Endodermal cell (in vitro differentiated cells): ENCODE measurements around the gene MAN2B2. TPM values are rescaled to one million over a fixed set of nuclear protein-coding genes. Genes with fewer than 3 reads are reported as not detected.

ENCODE experiments used
- DNase-seq: peaks from one replicate; pipeline ENCODE4 v3.0.0-alpha.2; 2017
- H3K27ac ChIP-seq: 2 replicates; pipeline ENCODE4 v1.5.1; 2013; ENCODE audit warnings: mild to moderate bottlenecking, low read depth, low read length, moderate library complexity
- H3K27me3 ChIP-seq: 2 replicates; pipeline ENCODE4 v1.6.1; 2013; ENCODE audit warnings: mild to moderate bottlenecking, low read length, moderate library complexity; ENCODE audit not compliant: insufficient read depth, control insufficient read depth, poor library complexity, severe bottlenecking
- H3K36me3 ChIP-seq: 2 replicates; pipeline ENCODE4 v1.7.0; 2013; ENCODE audit warnings: mild to moderate bottlenecking, low read length, moderate library complexity; ENCODE audit not compliant: control insufficient read depth, insufficient read depth
- H3K4me1 ChIP-seq: one replicate; pipeline ENCODE4 v1.7.0; 2013; ENCODE audit warnings: low read length; ENCODE audit not compliant: control insufficient read depth, insufficient read depth
- H3K4me3 ChIP-seq: 2 replicates; pipeline ENCODE4 v1.5.1; 2013; ENCODE audit warnings: mild to moderate bottlenecking, low read length, moderate library complexity
- H3K9ac ChIP-seq: 2 replicates; pipeline ENCODE4 v1.6.1; 2013; ENCODE audit warnings: mild to moderate bottlenecking, low read length, moderate library complexity; ENCODE audit not compliant: poor library complexity, severe bottlenecking; ENCODE audit errors: extremely low read depth
- H3K9me3 ChIP-seq: 2 replicates; pipeline ENCODE4 v1.6.1; 2013; ENCODE audit warnings: mild to moderate bottlenecking, low read length, moderate library complexity; ENCODE audit not compliant: control insufficient read depth
- H3K27ac Mint-ChIP-seq: 2 replicates; pipeline ENCODE4 v1.8.0; 2020; ENCODE audit warnings: mixed read lengths
- H3K27me3 Mint-ChIP-seq: 2 replicates; pipeline ENCODE4 v1.8.0; 2021; ENCODE audit warnings: mild to moderate bottlenecking, mixed read lengths; ENCODE audit not compliant: insufficient read depth
- H3K36me3 Mint-ChIP-seq: 2 replicates; pipeline ENCODE4 v1.8.0; 2020; ENCODE audit warnings: low read depth, mixed read lengths
- H3K4me1 Mint-ChIP-seq: 2 replicates; pipeline ENCODE4 v1.8.0; 2020; ENCODE audit warnings: mixed read lengths
- H3K4me3 Mint-ChIP-seq: 2 replicates; pipeline ENCODE4 v1.8.0; 2020; ENCODE audit warnings: mild to moderate bottlenecking, moderate library complexity, mixed read lengths
- H3K9me3 Mint-ChIP-seq: 2 replicates; pipeline ENCODE4 v1.8.0; 2020; ENCODE audit warnings: mild to moderate bottlenecking, mixed read lengths
- WGBS, 2 experiments: methylation state at CpG; one replicate each; pipeline versions ENCODE4 v1.1.5 to v1.1.7; 2013; ENCODE audit warnings: missing lambda C conversion rate in 2 of 2, mixed read lengths in 1 of 2; ENCODE audit not compliant: insufficient coverage in 1 of 2, insufficient read length in 1 of 2; 5-methylcytosine and 5-hydroxymethylcytosine counted together
- total RNA-seq, 2 donors: library from RNA; stranded (reverse); fragmentation: NEBNext Ultra II Directional in 1 of 2; extraction: Animal tissue kit (Norgen Biotek cat#: 25700) in 1 of 2; gene quantifications; 2 replicates in 1 of 2; 3 replicates in 1 of 2; pipeline ENCODE4 v1.2.1, GENCODE V29; 2021
- TF ChIP-seq, protein P1 (sequence below): fragments of 200-600 bp; sonication (generic); conservative IDR thresholded peaks from 2 replicates; pipeline ENCODE4 v1.5.0; 2021; ENCODE audit warnings: antibody characterized with exemption, mild to moderate bottlenecking

The MAN2B2 gene
- total RNA-seq, 2 donors from 2014 or later: 13.3 to 20.8 TPM

DNA sequence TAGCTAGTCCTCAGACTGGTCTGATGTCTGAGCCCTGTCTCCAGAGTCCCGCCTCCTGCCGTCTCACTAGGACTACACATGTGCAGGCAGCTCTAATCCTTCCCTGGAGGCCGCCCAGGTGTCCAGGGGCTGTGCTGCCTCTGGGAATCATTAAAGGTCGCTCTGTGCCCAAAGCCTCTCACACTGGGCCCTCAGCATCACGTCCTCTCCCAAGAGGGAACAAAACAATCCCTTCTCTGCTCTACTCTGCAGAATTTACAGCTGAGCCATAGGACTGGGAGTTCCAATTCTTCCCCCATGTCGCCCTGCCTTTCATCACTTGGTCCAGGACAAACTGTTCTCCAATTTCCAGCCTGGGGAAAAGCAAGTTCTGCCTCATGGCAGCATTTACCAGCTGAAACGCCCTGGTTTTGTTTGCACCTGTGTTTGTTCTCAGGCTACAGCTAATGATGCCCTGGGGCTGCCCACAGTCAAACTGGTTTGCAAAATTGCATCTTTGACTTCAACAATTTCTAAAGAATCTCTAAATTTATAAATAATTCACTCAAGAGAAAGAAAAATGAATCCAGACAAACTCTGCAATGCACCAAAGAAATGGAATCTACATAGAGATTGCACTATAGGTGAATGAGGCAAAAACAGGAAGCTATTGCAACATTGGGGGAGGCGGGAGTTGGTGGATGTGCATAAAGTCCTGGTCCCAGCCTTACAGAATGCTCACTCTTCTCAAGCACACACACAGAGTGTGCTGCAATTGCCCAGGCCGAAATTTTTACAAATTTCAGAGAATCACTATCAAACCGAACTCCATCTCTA is 58.3 kb downstream of the MAN2B2 start:
- Histone ChIP-seq H3K9me3 (no peaks in the 10 kb centered on the region), H3K27ac (no peak overlapping the region), H3K27me3 (no peaks in the 10 kb centered on the region), H3K4me1 (no peaks in the 10 kb centered on the region), H3K36me3 (no peaks in the 10 kb centered on the region), H3K9ac (no peak overlapping the region), H3K4me3 (no peak overlapping the region)
- Mint-ChIP-seq H3K27me3 (no peaks in the 10 kb centered on the region), H3K9me3 (no peaks in the 10 kb centered on the region), H3K4me3 (no peak overlapping the region), H3K4me1 (no peaks in the 10 kb centered on the region), H3K36me3 (no peaks in the 10 kb centered on the region), H3K27ac (no peak overlapping the region)
- TF ChIP-seq, protein P1, sequence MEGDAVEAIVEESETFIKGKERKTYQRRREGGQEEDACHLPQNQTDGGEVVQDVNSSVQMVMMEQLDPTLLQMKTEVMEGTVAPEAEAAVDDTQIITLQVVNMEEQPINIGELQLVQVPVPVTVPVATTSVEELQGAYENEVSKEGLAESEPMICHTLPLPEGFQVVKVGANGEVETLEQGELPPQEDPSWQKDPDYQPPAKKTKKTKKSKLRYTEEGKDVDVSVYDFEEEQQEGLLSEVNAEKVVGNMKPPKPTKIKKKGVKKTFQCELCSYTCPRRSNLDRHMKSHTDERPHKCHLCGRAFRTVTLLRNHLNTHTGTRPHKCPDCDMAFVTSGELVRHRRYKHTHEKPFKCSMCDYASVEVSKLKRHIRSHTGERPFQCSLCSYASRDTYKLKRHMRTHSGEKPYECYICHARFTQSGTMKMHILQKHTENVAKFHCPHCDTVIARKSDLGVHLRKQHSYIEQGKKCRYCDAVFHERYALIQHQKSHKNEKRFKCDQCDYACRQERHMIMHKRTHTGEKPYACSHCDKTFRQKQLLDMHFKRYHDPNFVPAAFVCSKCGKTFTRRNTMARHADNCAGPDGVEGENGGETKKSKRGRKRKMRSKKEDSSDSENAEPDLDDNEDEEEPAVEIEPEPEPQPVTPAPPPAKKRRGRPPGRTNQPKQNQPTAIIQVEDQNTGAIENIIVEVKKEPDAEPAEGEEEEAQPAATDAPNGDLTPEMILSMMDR: no peak
- DNase-seq: no peak
- 81 to 83% methylated on average over 3 to 10 of the region's 10 CpGs for WGBS, 2 experiments

DNA sequence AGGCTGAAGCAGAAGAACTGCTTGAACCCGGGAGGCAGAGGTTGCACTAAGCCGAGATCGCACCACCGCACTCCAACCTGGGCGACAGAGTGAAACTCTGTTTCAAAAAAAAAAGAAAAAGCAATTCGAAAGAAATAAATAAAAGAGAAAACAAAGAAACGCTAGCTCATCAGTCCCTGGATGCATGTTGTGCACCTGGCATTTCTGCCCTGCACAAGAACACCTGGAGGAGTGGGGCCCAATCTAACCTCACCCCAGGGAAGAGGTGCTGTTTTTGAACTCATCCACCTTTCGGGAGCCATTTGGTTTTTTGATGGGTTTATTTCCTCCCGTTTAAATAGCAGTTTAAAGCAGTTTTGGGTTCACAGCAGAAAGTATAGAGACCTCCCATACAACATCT is 59.8 kb downstream of the MAN2B2 start:
- Mint-ChIP-seq H3K4me3 (no peak overlapping the region), H3K36me3 (no peaks in the 10 kb centered on the region), H3K9me3 (no peaks in the 10 kb centered on the region), H3K27me3 (no peaks in the 10 kb centered on the region), H3K27ac (no peak overlapping the region), H3K4me1 (no peaks in the 10 kb centered on the region)
- WGBS, 2 experiments: 88 to 96% methylated on average over 6 to 9 of the region's 9 CpGs
- Histone ChIP-seq H3K27ac (no peak overlapping the region), H3K36me3 (no peaks in the 10 kb centered on the region), H3K9me3 (no peaks in the 10 kb centered on the region), H3K4me1 (no peaks in the 10 kb centered on the region), H3K4me3 (no peak overlapping the region), H3K27me3 (no peaks in the 10 kb centered on the region), H3K9ac (no peak overlapping the region)
- DNase-seq: no peak
- TF ChIP-seq, protein P1: no peak

DNA sequence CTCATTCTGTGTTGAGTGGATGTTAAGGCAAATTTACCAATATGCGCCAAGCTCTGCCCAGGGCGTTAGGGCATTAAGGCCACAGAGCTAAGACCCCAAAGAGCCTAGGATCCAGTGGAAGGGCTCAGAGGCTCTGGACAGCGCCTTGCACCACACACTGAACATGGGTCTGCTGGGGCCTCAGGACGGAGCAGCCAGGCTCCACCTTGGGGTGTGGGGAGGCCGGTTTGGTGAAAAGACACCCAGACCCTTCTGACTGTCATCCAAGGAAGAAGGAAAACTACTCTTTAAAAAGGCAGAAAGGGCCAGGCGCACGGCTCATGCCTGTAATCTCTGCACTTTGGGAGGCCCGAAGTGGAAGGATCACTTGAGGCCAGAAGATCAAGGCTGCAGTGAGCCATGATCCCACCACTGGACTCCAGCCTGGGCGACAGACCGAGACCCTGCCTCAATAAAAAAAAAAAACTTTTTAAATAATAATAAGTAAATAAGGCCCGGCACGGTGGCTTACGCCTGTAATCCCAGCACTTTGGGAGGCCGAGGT is 64.2 kb downstream of the MAN2B2 start:
- H3K4me3 Mint-ChIP-seq: peak overlapping the region; percentile 99
- no peak overlapping the region for H3K27ac Mint-ChIP-seq
- H3K36me3 Mint-ChIP-seq: peaks cover 17% of the 10 kb centered on the region
- DNase-seq: no peak
- peaks cover 20% of the 10 kb centered on the region for H3K4me1 Mint-ChIP-seq
- Histone ChIP-seq H3K36me3 (peaks cover 21% of the 10 kb centered on the region), H3K9ac (no peak overlapping the region), H3K4me3 (no peak overlapping the region), H3K4me1 (peaks cover 3% of the 10 kb centered on the region), H3K27me3 (no peaks in the 10 kb centered on the region), H3K27ac (no peak overlapping the region), H3K9me3 (no peaks in the 10 kb centered on the region)
- no peaks in the 10 kb centered on the region for H3K27me3 Mint-ChIP-seq
- 90 to 95% methylated on average over 2 to 8 of the region's 14 CpGs for WGBS, 2 experiments
- TF ChIP-seq, protein P1: no peak
- no peaks in the 10 kb centered on the region for H3K9me3 Mint-ChIP-seq
